Medulla oblongata (tissue), 1 donor: Measurements from ENCODE around the gene PVRIG.
"Not testable (repeated sequence)": the region's sequence is repeated elsewhere in the genome, so short reads cannot be mapped to it uniquely, and the experiment has no call there.

Source experiments
- DNase-seq: peaks from one replicate; pipeline ENCODE4 v3.0.0-alpha.2; 2015; ENCODE audit errors: extremely low spot score

PVRIG gene

GRCh38 chr7:100219801-100220585 lies at the start of gene PVRIG:
PVRIG (plus strand) TSS chr7:100219949; CDS start chr7:100219971, 22 bp downstream.
- not testable (repeated sequence) for DNase-seq

GRCh38 chr7:100170101-100170897 lies 49.5 kb upstream of the PVRIG start:
- DNase-seq: no peak

- no peak for DNase-seq
These were observed 48.6 kb upstream of the PVRIG start for GRCh38 chr7:100171087-100171681.

GRCh38 chr7:100171840-100172239 lies 47.9 kb upstream of the PVRIG start:
- no peak for DNase-seq

- no peak for DNase-seq
These were observed 45.8 kb upstream of the PVRIG start for GRCh38 chr7:100173806-100174495.

GRCh38 chr7:100174582-100174981 lies 45.2 kb upstream of the PVRIG start:
- DNase-seq: no peak

GRCh38 chr7:100175296-100175935 lies 44.3 kb upstream of the PVRIG start:
- no peak for DNase-seq

GRCh38 chr7:100176096-100177044 lies 43.4 kb upstream of the PVRIG start:
- no peak for DNase-seq

GRCh38 chr7:100177045-100178001 lies 42.4 kb upstream of the PVRIG start, which contains the start of the genes GPC2 and STAG3:
GPC2 (minus strand) TSS chr7:100177381; CDS start chr7:100177199, 182 bp downstream.
STAG3 (plus strand) TSS chr7:100177918; CDS start chr7:100180557, 2,639 bp downstream.
- peak; percentile 94 for DNase-seq

GRCh38 chr7:100180084-100180483 lies 39.7 kb upstream of the PVRIG start:
- not testable (repeated sequence) for DNase-seq

GRCh38 chr7:100182616-100183015 lies 37.1 kb upstream of the PVRIG start:
- not testable (repeated sequence) for DNase-seq

- not testable (repeated sequence) for DNase-seq
These were observed 36.7 kb upstream of the PVRIG start for GRCh38 chr7:100183090-100183489.

- no peak for DNase-seq
These were observed 34.0 kb upstream of the PVRIG start for GRCh38 chr7:100185726-100186125.

- no peak for DNase-seq
These were observed 30.7 kb upstream of the PVRIG start for GRCh38 chr7:100189061-100189460.

GRCh38 chr7:100190048-100190711 lies 29.6 kb upstream of the PVRIG start:
- DNase-seq: peak; percentile 50

- DNase-seq: no peak
These were observed 28.0 kb upstream of the PVRIG start for GRCh38 chr7:100191775-100192174.

- not testable (repeated sequence) for DNase-seq
These were observed 27.4 kb upstream of the PVRIG start for GRCh38 chr7:100192281-100192862.

- no peak for DNase-seq
These were observed 26.8 kb upstream of the PVRIG start for GRCh38 chr7:100192969-100193368.
